Measurements from ENCODE around the gene CPNE9.

Gene CPNE9

GRCh38 chr3:9742560-9742959 lies 38.9 kb downstream of the CPNE9 start:
- H3K9me3 ChIP-seq (ENCODE audit: insufficient read depth, low read length): no peaks in the 10 kb centered on the region
- H3K36me3 ChIP-seq (ENCODE audit: low read length): 0 out of 2 replicates have a peak, but pooled peaks cover under 1% of the 10 kb centered on the region
- H3K4me2 ChIP-seq (ENCODE audit: low read depth, low read length, poor library complexity, severe bottlenecking): no peak overlapping the region
- H3K27me3 ChIP-seq (ENCODE audit: low read length): no peaks in the 10 kb centered on the region
- H4K20me1 ChIP-seq (ENCODE audit: low read depth, low read length): no peaks in the 10 kb centered on the region
- no peak overlapping the region for H3K4me3 ChIP-seq (ENCODE audit: insufficient read depth, low read length, poor library complexity, severe bottlenecking)
- no peak overlapping the region for H2AFZ ChIP-seq (ENCODE audit: low read depth, low read length, severe bottlenecking)
- no peak overlapping the region for H3K9ac ChIP-seq (ENCODE audit: low read length)
- no peaks in the 10 kb centered on the region for H3K9me2 ChIP-seq (replicated peaks; ENCODE audit: insufficient read depth, low read length)
- TF ChIP-seq CTCF (IDR thresholded peaks at IDR 0.05; ENCODE audit: insufficient read depth, low read length, poor library complexity, severe bottlenecking) (no peak), EZH2phosphoT487 (conservative IDR thresholded peaks at IDR 0.05; ENCODE audit: low read length) (no peak)
- no peaks in the 10 kb centered on the region for H3K79me2 ChIP-seq (ENCODE audit: insufficient read depth, low read length)
- no peak overlapping the region for H3K27ac ChIP-seq (ENCODE audit: low read depth, low read length)
- H3F3A ChIP-seq (ENCODE audit: insufficient read depth): no peaks in the 10 kb centered on the region

- H3K27ac ChIP-seq (ENCODE audit: low read depth, low read length): no peak overlapping the region
- H3K36me3 ChIP-seq (ENCODE audit: low read length): no peaks in the 10 kb centered on the region
- H3K9me2 ChIP-seq (replicated peaks; ENCODE audit: insufficient read depth, low read length): no peaks in the 10 kb centered on the region
- H3F3A ChIP-seq (ENCODE audit: insufficient read depth): no peaks in the 10 kb centered on the region
- no peak overlapping the region for H3K4me3 ChIP-seq (ENCODE audit: insufficient read depth, low read length, poor library complexity, severe bottlenecking)
- H3K4me2 ChIP-seq (ENCODE audit: low read depth, low read length, poor library complexity, severe bottlenecking): no peak overlapping the region
- TF ChIP-seq EZH2phosphoT487 (conservative IDR thresholded peaks at IDR 0.05; ENCODE audit: low read length) (no peak), CTCF (IDR thresholded peaks at IDR 0.05; ENCODE audit: insufficient read depth, low read length, poor library complexity, severe bottlenecking) (no peak)
- no peaks in the 10 kb centered on the region for H3K27me3 ChIP-seq (ENCODE audit: low read length)
- no peaks in the 10 kb centered on the region for H4K20me1 ChIP-seq (ENCODE audit: low read depth, low read length)
- no peaks in the 10 kb centered on the region for H3K79me2 ChIP-seq (ENCODE audit: insufficient read depth, low read length)
- no peak overlapping the region for H2AFZ ChIP-seq (ENCODE audit: low read depth, low read length, severe bottlenecking)
- H3K9ac ChIP-seq (ENCODE audit: low read length): no peak overlapping the region
- H3K9me3 ChIP-seq (ENCODE audit: insufficient read depth, low read length): no peaks in the 10 kb centered on the region
Observed at GRCh38 chr3:9743548-9743947, 39.9 kb downstream of the CPNE9 start.

- Histone ChIP-seq H3K9ac (ENCODE audit: low read length) (no peak overlapping the region), H3K4me3 (ENCODE audit: insufficient read depth, low read length, poor library complexity, severe bottlenecking) (no peak overlapping the region)
Observed at GRCh38 chr3:9744162-9744561, 40.5 kb downstream of the CPNE9 start.

More at GRCh38 chr3:9744162-9744561, 40.5 kb downstream of the CPNE9 start:
- Histone ChIP-seq H3F3A (ENCODE audit: insufficient read depth) (no peaks in the 10 kb centered on the region), H3K27ac (ENCODE audit: low read depth, low read length) (no peak overlapping the region), H3K9me3 (ENCODE audit: insufficient read depth, low read length) (no peaks in the 10 kb centered on the region), H3K36me3 (ENCODE audit: low read length) (no peaks in the 10 kb centered on the region), H3K4me2 (ENCODE audit: low read depth, low read length, poor library complexity, severe bottlenecking) (no peak overlapping the region), H3K9me2 (replicated peaks; ENCODE audit: insufficient read depth, low read length) (no peaks in the 10 kb centered on the region), H4K20me1 (ENCODE audit: low read depth, low read length) (no peaks in the 10 kb centered on the region), H3K79me2 (ENCODE audit: insufficient read depth, low read length) (no peaks in the 10 kb centered on the region), H3K27me3 (ENCODE audit: low read length) (no peaks in the 10 kb centered on the region), H2AFZ (ENCODE audit: low read depth, low read length, severe bottlenecking) (no peak overlapping the region)
- TF ChIP-seq CTCF (IDR thresholded peaks at IDR 0.05; ENCODE audit: insufficient read depth, low read length, poor library complexity, severe bottlenecking) (no peak), EZH2phosphoT487 (conservative IDR thresholded peaks at IDR 0.05; ENCODE audit: low read length) (no peak)

Data from SU-DHL-6 (cell line).